Thoracic aorta (tissue), 2 donors: Measurements from ENCODE around the gene GGTLC2. TPM values are rescaled to one million over a fixed set of nuclear protein-coding genes. Genes with fewer than 3 reads are reported as not detected.
"Not testable (repeated sequence)": the region's sequence is repeated elsewhere in the genome, so short reads cannot be mapped to it uniquely, and the experiment has no call there.

Source experiments
- ATAC-seq: fragments of 150-250 bp; one replicate; pipeline ENCODE4 v1.8.0; 2017; ENCODE audit warnings: low read depth; ENCODE audit not compliant: insufficient number of reproducible peaks, low FRiP score
- DNase-seq: peaks from one replicate; pipeline ENCODE4 v3.0.0-alpha.2; 2020; ENCODE audit warnings: low spot score
- H3K27ac ChIP-seq, 2 donors: fragments of 200-600 bp; sonication (generic); 1 replicate in 1 of 2; 2 replicates in 1 of 2; pipeline ENCODE4 v1.5.1; 2016; ENCODE audit warnings: mild to moderate bottlenecking in 2 of 2, moderate library complexity in 2 of 2
- H3K27me3 ChIP-seq: fragments of 200-600 bp; sonication (generic); replicated peaks from 2 replicates; pipeline ENCODE4 v1.6.0; 2016; ENCODE audit warnings: mild to moderate bottlenecking; ENCODE audit not compliant: insufficient read depth
- H3K36me3 ChIP-seq: fragments of 200-600 bp; sonication (generic); one replicate; pipeline ENCODE4 v1.5.1; 2016
- H3K4me1 ChIP-seq, 2 donors: fragments of 200-600 bp; sonication (generic); 1 replicate in 1 of 2; 2 replicates in 1 of 2; pipeline versions ENCODE4 v1.5.1 to v1.6.0; 2016; ENCODE audit warnings: low read depth in 2 of 2, mild to moderate bottlenecking in 1 of 2; ENCODE audit not compliant: control insufficient read depth in 1 of 2
- H3K4me3 ChIP-seq: fragments of 200-600 bp; sonication (generic); 2 replicates; pipeline ENCODE4 v1.5.1; 2016; ENCODE audit warnings: mild to moderate bottlenecking
- H3K9me3 ChIP-seq: fragments of 200-600 bp; sonication (generic); 2 replicates; pipeline ENCODE4 v1.5.1; 2016
- CTCF ChIP-seq: fragments of 200-600 bp; sonication (generic); IDR thresholded peaks from one replicate; pipeline ENCODE4 v1.5.1; 2019; ENCODE audit warnings: antibody characterized with exemption
- total RNA-seq, 2 donors: library from RNA; depleted of rRNA; stranded (reverse); fragments of >200 nt; gene quantifications; one replicate each; pipeline versions ENCODE4 v1.1.0 to v1.2.3, GENCODE V29; 2016

The GGTLC2 gene
- total RNA-seq, 2 donors from 2014 or later, result not detected

- H3K27me3 ChIP-seq, result no peaks in the 10 kb centered on the region
- H3K9me3 ChIP-seq, result no peaks in the 10 kb centered on the region
- no peak overlapping the region for H3K4me3 ChIP-seq
- no peak for DNase-seq
- no peak overlapping the region for H3K27ac ChIP-seq
- no peak for TF ChIP-seq CTCF
- no peak for ATAC-seq
- H3K36me3 ChIP-seq, result no peaks in the 10 kb centered on the region
- no peaks in the 10 kb centered on the region for H3K4me1 ChIP-seq
Observed at GRCh38 chr22:22614065-22614464, 30.3 kb upstream of the GGTLC2 start.

GRCh38 chr22:22616636-22617035 lies 27.8 kb upstream of the GGTLC2 start:
- no peak for ATAC-seq
- no peak for DNase-seq
- Histone ChIP-seq H3K4me1 (no peaks in the 10 kb centered on the region), H3K27ac (no peak overlapping the region), H3K36me3 (no peaks in the 10 kb centered on the region), H3K9me3 (no peaks in the 10 kb centered on the region), H3K27me3 (no peaks in the 10 kb centered on the region), H3K4me3 (no peak overlapping the region)
- TF ChIP-seq CTCF, result no peak

- no peaks in the 10 kb centered on the region for H3K9me3 ChIP-seq
- no peaks in the 10 kb centered on the region for H3K4me1 ChIP-seq
- no peak for ATAC-seq
- H3K36me3 ChIP-seq, result no peaks in the 10 kb centered on the region
- H3K27ac ChIP-seq, result no peak overlapping the region
- DNase-seq, result no peak
- H3K4me3 ChIP-seq, result no peak overlapping the region
- H3K27me3 ChIP-seq, result no peaks in the 10 kb centered on the region
- TF ChIP-seq CTCF, result no peak
Observed at GRCh38 chr22:22618448-22618847, 26.0 kb upstream of the GGTLC2 start.

- Histone ChIP-seq H3K36me3 (no peaks in the 10 kb centered on the region), H3K27me3 (no peaks in the 10 kb centered on the region), H3K4me3 (no peak overlapping the region), H3K9me3 (no peaks in the 10 kb centered on the region), H3K4me1 (no peaks in the 10 kb centered on the region), H3K27ac (no peak overlapping the region)
- ATAC-seq (no peak), DNase-seq (no peak)
- TF ChIP-seq CTCF, result no peak
Observed at GRCh38 chr22:22618923-22619322, 25.5 kb upstream of the GGTLC2 start.

- no peaks in the 10 kb centered on the region for H3K9me3 ChIP-seq
- no peak overlapping the region for H3K27ac ChIP-seq
- H3K4me1 ChIP-seq, result no peaks in the 10 kb centered on the region
- H3K4me3 ChIP-seq, result no peak overlapping the region
- H3K27me3 ChIP-seq, result no peaks in the 10 kb centered on the region
- DNase-seq (no peak), ATAC-seq (no peak)
- H3K36me3 ChIP-seq, result no peaks in the 10 kb centered on the region
- no peak for TF ChIP-seq CTCF
Observed at GRCh38 chr22:22619765-22620414, 24.5 kb upstream of the GGTLC2 start.

GRCh38 chr22:22628546-22629495 lies 15.6 kb upstream of the GGTLC2 start:
- not testable (repeated sequence) for H3K4me1 ChIP-seq, DNase-seq, H3K4me3 ChIP-seq, H3K27ac ChIP-seq, H3K9me3 ChIP-seq, H3K27me3 ChIP-seq, ATAC-seq, H3K36me3 ChIP-seq

GRCh38 chr22:22631223-22631652 lies 13.2 kb upstream of the GGTLC2 start:
- not testable (repeated sequence) for H3K4me1 ChIP-seq, H3K9me3 ChIP-seq, H3K27ac ChIP-seq, H3K36me3 ChIP-seq, DNase-seq, ATAC-seq, H3K4me3 ChIP-seq, H3K27me3 ChIP-seq
